Astrocyte of the cerebellum (primary cell): Measurements from ENCODE around the gene ABHD10.

Experiments used
- DNase-seq: peaks from one replicate; pipeline ENCODE4 v3.0.0-alpha.2; 2011; ENCODE audit warnings: low read depth
- H3K4me3 ChIP-seq: 2 replicates; pipeline ENCODE4 v1.5.1; 2011; ENCODE audit warnings: mild to moderate bottlenecking, low read depth, low read length, moderate library complexity
- CTCF ChIP-seq: IDR thresholded peaks from 2 replicates; pipeline ENCODE4 v1.5.1; 2012; ENCODE audit warnings: low read length, low read depth, moderate library complexity, mild to moderate bottlenecking; ENCODE audit errors: missing control alignments
- in situ Hi-C: cut with HindIII; loops from 2 replicates; pipeline ENCODE4 v1.10.0; 2017; ENCODE audit warnings: low sequenced_read_pairs

ABHD10 gene

GRCh38 chr3:111952086-111952485, 26.7 kb upstream of the ABHD10 start:
- in situ Hi-C loops, result loop anchor here (25.0 kb wide), 1 partner anchor 240 kb away; no protein-coding TSS in a partner anchor
- TF ChIP-seq CTCF, result no peak

GRCh38 chr3:111952866-111953450, 25.9 kb upstream of the ABHD10 start:
- in situ Hi-C loops, result loop anchor here (25.0 kb wide), 1 partner anchor 241 kb away; no protein-coding TSS in a partner anchor
- DNase-seq, result no peak
- TF ChIP-seq CTCF, result no peak
- no peak overlapping the region for H3K4me3 ChIP-seq

More at GRCh38 chr3:111952086-111952485, 26.7 kb upstream of the ABHD10 start:
- no peak overlapping the region for H3K4me3 ChIP-seq
- no peak for DNase-seq

GRCh38 chr3:111954228-111954990, 24.4 kb upstream of the ABHD10 start:
- in situ Hi-C loops, result loop anchor here (25.0 kb wide), 1 partner anchor 242 kb away; no protein-coding TSS in a partner anchor
- DNase-seq, result peak; percentile 71
- H3K4me3 ChIP-seq, result no peak overlapping the region
- TF ChIP-seq CTCF, result no peak

- no peak for DNase-seq
- no peak for TF ChIP-seq CTCF
- in situ Hi-C loops, result loop anchor here (25.0 kb wide), 1 partner anchor 244 kb away; no protein-coding TSS in a partner anchor
- H3K4me3 ChIP-seq, result no peak overlapping the region
These were observed 22.9 kb upstream of the ABHD10 start for GRCh38 chr3:111955876-111956275.

- no peak for TF ChIP-seq CTCF
- in situ Hi-C loops, result loop anchor here (25.0 kb wide), 1 partner anchor 244 kb away; no protein-coding TSS in a partner anchor
- H3K4me3 ChIP-seq, result no peak overlapping the region
- DNase-seq, result no peak
These were observed 22.4 kb upstream of the ABHD10 start for GRCh38 chr3:111956449-111956848.

GRCh38 chr3:111956995-111957734, 21.7 kb upstream of the ABHD10 start:
- no peak for DNase-seq
- in situ Hi-C loops, result loop anchor here (25.0 kb wide), 1 partner anchor 245 kb away; no protein-coding TSS in a partner anchor
- no peak for TF ChIP-seq CTCF
- no peak overlapping the region for H3K4me3 ChIP-seq
